ENCODE measurements around the gene TSSK2.

TSSK2 gene

GRCh38 chr22:19106886-19107729, 24.0 kb upstream of the TSSK2 start:
- DNase-seq, result no peak

GRCh38 chr22:19107730-19108074, 23.4 kb upstream of the TSSK2 start:
- no peak for DNase-seq

- DNase-seq, result no peak
Measured at GRCh38 chr22:19108807-19109197, 22.3 kb upstream of the TSSK2 start.

GRCh38 chr22:19109198-19110063, 21.7 kb upstream of the TSSK2 start:
- DNase-seq, result no peak

GRCh38 chr22:19110064-19110458, 21.0 kb upstream of the TSSK2 start:
- DNase-seq, result peak; percentile 21

GRCh38 chr22:19110646-19111045, 20.5 kb upstream of the TSSK2 start:
- no peak for DNase-seq

GRCh38 chr22:19111140-19111539, 20.0 kb upstream of the TSSK2 start:
- peak; percentile 47 for DNase-seq

GRCh38 chr22:19111584-19111983, 19.5 kb upstream of the TSSK2 start:
- DNase-seq, result no peak

- no peak for DNase-seq
Measured at GRCh38 chr22:19113429-19113828, 17.7 kb upstream of the TSSK2 start.

GRCh38 chr22:19114984-19115552, 16.0 kb upstream of the TSSK2 start:
- no peak for DNase-seq

- DNase-seq, result no peak
Measured at GRCh38 chr22:19115628-19116027, 15.5 kb upstream of the TSSK2 start.

- DNase-seq, result peak; percentile 43
Measured at GRCh38 chr22:19117111-19117512, 14.0 kb upstream of the TSSK2 start.

GRCh38 chr22:19118329-19118880, 12.7 kb upstream of the TSSK2 start:
- DNase-seq, result no peak

- no peak for DNase-seq
Measured at GRCh38 chr22:19119949-19120348, 11.2 kb upstream of the TSSK2 start.

GRCh38 chr22:19120829-19121630, 10.1 kb upstream of the TSSK2 start:
- DNase-seq, result no peak

GRCh38 chr22:19121631-19122142, 9.4 kb upstream of the TSSK2 start:
- peak; percentile 66 for DNase-seq

GRCh38 chr22:19122143-19122751, 8.9 kb upstream of the TSSK2 start, which contains the start of gene DGCR2:
DGCR2 (minus strand) TSS chr22:19122412; CDS start chr22:19122206, 206 bp downstream.
- peak; percentile 96 for DNase-seq

GRCh38 chr22:19122752-19123492, 8.2 kb upstream of the TSSK2 start:
- DNase-seq, result peak; percentile 35

GRCh38 chr22:19123936-19124335, 7.2 kb upstream of the TSSK2 start:
- no peak for DNase-seq

- no peak for DNase-seq
Measured at GRCh38 chr22:19124377-19124776, 6.7 kb upstream of the TSSK2 start.

GRCh38 chr22:19125011-19125410, 6.1 kb upstream of the TSSK2 start:
- no peak for DNase-seq
